GM23338 (cell line): ENCODE data around the gene SOWAHA.

Experiments
- CTCF ChIP-seq, 2 experiments: fragments of 200-600 bp in 1 of 2; sonication (generic) in 1 of 2; conservative IDR thresholded peaks; 2 replicates each; pipeline versions ENCODE4 v1.5.1 to v1.6.1; 2016 to 2017; ENCODE audit warnings: antibody characterized with exemption in 2 of 2, low read depth in 2 of 2, mild to moderate bottlenecking in 2 of 2, moderate library complexity in 1 of 2
- EZH2 ChIP-seq: fragments of 200-600 bp; sonication (generic); IDR thresholded peaks from one replicate; pipeline ENCODE4 v1.8.0; 2017; ENCODE audit warnings: antibody characterized with exemption, mild to moderate bottlenecking, low read depth; ENCODE audit not compliant: unreplicated experiment
- JUNB ChIP-seq: IDR thresholded peaks from one replicate; pipeline ENCODE4 v1.6.1; 2016; ENCODE audit warnings: antibody characterized with exemption; ENCODE audit not compliant: unreplicated experiment
- POLR2AphosphoS5 ChIP-seq: IDR thresholded peaks from 2 replicates; pipeline ENCODE4 v1.6.1; 2016; ENCODE audit warnings: antibody characterized with exemption, low read depth
- ZNF114 ChIP-seq: fragments of 250-450 bp; sonication (Bioruptor Pico); IDR thresholded peaks from 2 replicates; pipeline ENCODE4 v1.5.0; 2020; ENCODE audit warnings: mild to moderate bottlenecking, moderate library complexity
- TF ChIP-seq, protein P1 (sequence below): IDR thresholded peaks from 2 replicates; pipeline ENCODE4 v1.6.1; 2016; ENCODE audit warnings: antibody characterized with exemption
- TF ChIP-seq, protein P2 (sequence below): IDR thresholded peaks from one replicate; pipeline ENCODE4 v1.6.1; 2018; ENCODE audit warnings: antibody characterized with exemption; ENCODE audit not compliant: unreplicated experiment

DNA sequence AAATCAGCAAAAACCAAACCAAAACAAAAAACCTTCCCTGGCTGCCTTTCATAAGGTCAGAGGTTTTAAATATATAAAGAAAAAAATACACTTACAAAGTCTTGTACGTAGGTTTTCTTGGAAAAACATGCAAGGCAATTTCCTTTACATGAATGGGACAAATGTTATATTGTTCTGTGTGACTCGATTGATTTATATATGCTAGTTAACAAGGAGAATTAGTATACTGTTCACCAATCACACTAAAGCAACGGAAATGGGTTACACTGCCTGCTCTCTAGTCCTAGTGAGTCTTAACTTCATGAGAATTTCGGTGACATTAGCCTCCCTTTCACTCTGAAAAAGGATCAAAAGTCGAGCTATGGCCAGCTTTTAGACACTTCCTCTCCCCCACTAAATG, 47.6 kb downstream of the SOWAHA start:
- TF ChIP-seq CTCF (conservative IDR thresholded peaks at IDR 0.05; ENCODE audit: low read depth in 2 of 2), result no peak
- TF ChIP-seq, protein P1, sequence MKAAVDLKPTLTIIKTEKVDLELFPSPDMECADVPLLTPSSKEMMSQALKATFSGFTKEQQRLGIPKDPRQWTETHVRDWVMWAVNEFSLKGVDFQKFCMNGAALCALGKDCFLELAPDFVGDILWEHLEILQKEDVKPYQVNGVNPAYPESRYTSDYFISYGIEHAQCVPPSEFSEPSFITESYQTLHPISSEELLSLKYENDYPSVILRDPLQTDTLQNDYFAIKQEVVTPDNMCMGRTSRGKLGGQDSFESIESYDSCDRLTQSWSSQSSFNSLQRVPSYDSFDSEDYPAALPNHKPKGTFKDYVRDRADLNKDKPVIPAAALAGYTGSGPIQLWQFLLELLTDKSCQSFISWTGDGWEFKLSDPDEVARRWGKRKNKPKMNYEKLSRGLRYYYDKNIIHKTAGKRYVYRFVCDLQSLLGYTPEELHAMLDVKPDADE, result no peak
- TF ChIP-seq POLR2AphosphoS5, result no peak
- TF ChIP-seq EZH2, result no peak
- no peak for TF ChIP-seq ZNF114 (CRISPR knock-in tag)
- TF ChIP-seq, protein P2, sequence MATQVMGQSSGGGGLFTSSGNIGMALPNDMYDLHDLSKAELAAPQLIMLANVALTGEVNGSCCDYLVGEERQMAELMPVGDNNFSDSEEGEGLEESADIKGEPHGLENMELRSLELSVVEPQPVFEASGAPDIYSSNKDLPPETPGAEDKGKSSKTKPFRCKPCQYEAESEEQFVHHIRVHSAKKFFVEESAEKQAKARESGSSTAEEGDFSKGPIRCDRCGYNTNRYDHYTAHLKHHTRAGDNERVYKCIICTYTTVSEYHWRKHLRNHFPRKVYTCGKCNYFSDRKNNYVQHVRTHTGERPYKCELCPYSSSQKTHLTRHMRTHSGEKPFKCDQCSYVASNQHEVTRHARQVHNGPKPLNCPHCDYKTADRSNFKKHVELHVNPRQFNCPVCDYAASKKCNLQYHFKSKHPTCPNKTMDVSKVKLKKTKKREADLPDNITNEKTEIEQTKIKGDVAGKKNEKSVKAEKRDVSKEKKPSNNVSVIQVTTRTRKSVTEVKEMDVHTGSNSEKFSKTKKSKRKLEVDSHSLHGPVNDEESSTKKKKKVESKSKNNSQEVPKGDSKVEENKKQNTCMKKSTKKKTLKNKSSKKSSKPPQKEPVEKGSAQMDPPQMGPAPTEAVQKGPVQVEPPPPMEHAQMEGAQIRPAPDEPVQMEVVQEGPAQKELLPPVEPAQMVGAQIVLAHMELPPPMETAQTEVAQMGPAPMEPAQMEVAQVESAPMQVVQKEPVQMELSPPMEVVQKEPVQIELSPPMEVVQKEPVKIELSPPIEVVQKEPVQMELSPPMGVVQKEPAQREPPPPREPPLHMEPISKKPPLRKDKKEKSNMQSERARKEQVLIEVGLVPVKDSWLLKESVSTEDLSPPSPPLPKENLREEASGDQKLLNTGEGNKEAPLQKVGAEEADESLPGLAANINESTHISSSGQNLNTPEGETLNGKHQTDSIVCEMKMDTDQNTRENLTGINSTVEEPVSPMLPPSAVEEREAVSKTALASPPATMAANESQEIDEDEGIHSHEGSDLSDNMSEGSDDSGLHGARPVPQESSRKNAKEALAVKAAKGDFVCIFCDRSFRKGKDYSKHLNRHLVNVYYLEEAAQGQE, result no peak
- TF ChIP-seq JUNB, result no peak
